Stomach (tissue), 9 donors: Measurements from ENCODE around the gene AKR1B15. TPM values are rescaled to one million over a fixed set of nuclear protein-coding genes. Genes with fewer than 3 reads are reported as not detected.

Source experiments
- DNase-seq, 2 donors: peaks; one replicate each; pipeline versions ENCODE4 v3.0.0 to v3.0.0-alpha.2; 2013 to 2019
- H3K27ac ChIP-seq, 5 donors: fragments of 200-600 bp in 4 of 5; sonication (generic) in 4 of 5; one replicate each; pipeline ENCODE4 v1.5.1; 2013 to 2019; ENCODE audit warnings: mild to moderate bottlenecking in 1 of 5, moderate library complexity in 1 of 5
- H3K27me3 ChIP-seq, 3 donors: fragments of 200-600 bp; sonication (generic); one replicate each; pipeline ENCODE4 v1.5.1; 2017 to 2019; ENCODE audit warnings: mixed run types in 1 of 3
- H3K36me3 ChIP-seq, 4 donors: fragments of 200-600 bp; sonication (generic); 1 replicate in 3 of 4; 2 replicates in 1 of 4; pipeline ENCODE4 v1.5.1; 2016 to 2019
- H3K4me1 ChIP-seq, 4 donors: fragments of 200-600 bp; sonication (generic); one replicate each; pipeline ENCODE4 v1.5.1; 2016 to 2019
- H3K4me3 ChIP-seq, 4 donors: fragments of 200-600 bp; sonication (generic) in 3 of 4; one replicate each; pipeline ENCODE4 v1.5.1; 2016 to 2019; ENCODE audit warnings: mild to moderate bottlenecking in 1 of 4
- H3K9me3 ChIP-seq, 4 donors: fragments of 200-600 bp; sonication (generic); one replicate each; pipeline ENCODE4 v1.5.1; 2016 to 2019
- EP300 ChIP-seq: sonication (generic); formaldehyde crosslinking; IDR thresholded peaks from one replicate; pipeline ENCODE4 v1.6.1; 2017; ENCODE audit warnings: antibody characterized with exemption
- POLR2A ChIP-seq, 4 donors: fragments of 450-650 bp; IDR thresholded peaks; one replicate each; pipeline ENCODE4 v1.6.1; 2016; ENCODE audit warnings: antibody characterized with exemption in 4 of 4, control low read depth in 2 of 4, mild to moderate bottlenecking in 1 of 4, moderate library complexity in 1 of 4
- POLR2AphosphoS5 ChIP-seq, 3 donors: sonication (generic); formaldehyde crosslinking; IDR thresholded peaks; one replicate each; pipeline ENCODE4 v1.6.1; 2016; ENCODE audit warnings: antibody characterized with exemption in 3 of 3
- WGBS, 5 donors: extraction: QIAGEN DNeasy Blood & Tissue Kit in 3 of 5; methylation state at CpG; one replicate each; pipeline versions ENCODE4 v1.1.5 to v1.1.7; 2013 to 2018; 5-methylcytosine and 5-hydroxymethylcytosine counted together
- intact Hi-C: fragments of 100-400 bp; cut with DNase I; formaldehyde crosslinking; loops from one replicate; pipeline ENCODE4 v1.15.1; 2023; ENCODE audit warnings: low total_unique reads
- polyA plus RNA-seq, 3 donors: library from polyadenylated mRNA; stranded (reverse); fragments of 200-250 nt; gene quantifications; one replicate each; pipeline ENCODE4 v1.2.3, GENCODE V29; 2013
- total RNA-seq, 5 donors: library from RNA; depleted of rRNA; stranded (reverse); fragments of >200 nt; gene quantifications; one replicate each; pipeline versions ENCODE4 v1.1.0 to v1.2.3, GENCODE V29; 2014 to 2016
- TF ChIP-seq, protein P1 (sequence below), 7 experiments: fragments of 450-650 bp in 4 of 7; fragments of 200-600 bp in 3 of 7; sonication (generic) in 3 of 7; IDR thresholded peaks; one replicate each; pipeline ENCODE4 v1.5.1; 2016 to 2019; ENCODE audit warnings: antibody characterized with exemption in 7 of 7, control low read depth in 2 of 7, mild to moderate bottlenecking in 1 of 7
- donor health status: healthy with polysubstance abuse.
- donor health status: Bipolar disorder and iron deficiency.
- donor health status: healthy.

Gene AKR1B15
- total and polyA plus RNA-seq, 8 donors, result 0.08 to 1.8 (median 0.72) TPM; not detected in 5

DNA sequence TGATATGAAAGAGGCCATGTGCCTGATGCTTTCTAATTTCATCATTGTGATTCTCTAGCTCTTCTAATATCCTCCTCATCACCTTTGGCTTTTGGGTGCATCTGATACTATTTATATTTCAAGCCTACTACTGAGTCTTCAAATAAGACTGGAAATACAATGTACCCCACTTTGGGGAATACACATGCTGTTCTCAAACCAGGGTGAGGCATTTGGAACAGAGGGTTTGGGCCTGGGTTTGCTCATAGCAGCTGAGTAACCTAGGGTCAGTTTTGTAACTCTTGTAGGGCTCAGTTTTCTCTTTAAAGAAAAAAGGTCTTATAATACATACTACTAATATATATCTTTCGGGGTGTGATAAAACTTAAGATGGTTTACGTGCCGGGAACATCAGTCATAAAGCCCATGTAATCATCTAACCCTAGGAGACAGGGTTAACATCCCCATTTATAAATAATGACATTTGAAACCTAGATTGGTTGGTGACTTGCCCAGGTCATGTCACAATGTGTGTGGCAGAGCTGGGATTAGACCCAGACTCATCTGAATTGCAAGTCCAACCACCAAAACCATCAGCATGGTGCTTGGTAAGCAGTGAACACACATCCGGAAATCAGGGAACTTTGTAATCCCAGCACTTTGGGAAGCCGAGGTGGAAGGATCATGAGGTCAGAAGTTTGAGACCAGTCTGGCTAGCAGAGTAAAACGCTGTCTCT lies 23.0 kb downstream of the AKR1B15 start:
- no peak for DNase-seq
- H3K27ac ChIP-seq, result no peak overlapping the region
- no peak overlapping the region for H3K4me3 ChIP-seq
- 85 to 91% (median 86%) methylated on average over 6 of the region's 6 CpGs for WGBS, 5 donors
- H3K36me3 ChIP-seq, result no peaks in the 10 kb centered on the region
- TF ChIP-seq EP300, result no peak
- no peak for TF ChIP-seq POLR2A (IDR thresholded peaks at IDR 0.05)
- TF ChIP-seq, protein P1, sequence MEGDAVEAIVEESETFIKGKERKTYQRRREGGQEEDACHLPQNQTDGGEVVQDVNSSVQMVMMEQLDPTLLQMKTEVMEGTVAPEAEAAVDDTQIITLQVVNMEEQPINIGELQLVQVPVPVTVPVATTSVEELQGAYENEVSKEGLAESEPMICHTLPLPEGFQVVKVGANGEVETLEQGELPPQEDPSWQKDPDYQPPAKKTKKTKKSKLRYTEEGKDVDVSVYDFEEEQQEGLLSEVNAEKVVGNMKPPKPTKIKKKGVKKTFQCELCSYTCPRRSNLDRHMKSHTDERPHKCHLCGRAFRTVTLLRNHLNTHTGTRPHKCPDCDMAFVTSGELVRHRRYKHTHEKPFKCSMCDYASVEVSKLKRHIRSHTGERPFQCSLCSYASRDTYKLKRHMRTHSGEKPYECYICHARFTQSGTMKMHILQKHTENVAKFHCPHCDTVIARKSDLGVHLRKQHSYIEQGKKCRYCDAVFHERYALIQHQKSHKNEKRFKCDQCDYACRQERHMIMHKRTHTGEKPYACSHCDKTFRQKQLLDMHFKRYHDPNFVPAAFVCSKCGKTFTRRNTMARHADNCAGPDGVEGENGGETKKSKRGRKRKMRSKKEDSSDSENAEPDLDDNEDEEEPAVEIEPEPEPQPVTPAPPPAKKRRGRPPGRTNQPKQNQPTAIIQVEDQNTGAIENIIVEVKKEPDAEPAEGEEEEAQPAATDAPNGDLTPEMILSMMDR (IDR thresholded peaks at IDR 0.05), result no peak
- TF ChIP-seq POLR2AphosphoS5 (IDR thresholded peaks at IDR 0.05), result no peak
- intact Hi-C loops, result no loop called here
- H3K4me1 ChIP-seq, result no peaks in the 10 kb centered on the region
- H3K9me3 ChIP-seq, result peaks cover 0 to 12% (median 8%) of the 10 kb centered on the region in 4 donors
- no peaks in the 10 kb centered on the region for H3K27me3 ChIP-seq

DNA sequence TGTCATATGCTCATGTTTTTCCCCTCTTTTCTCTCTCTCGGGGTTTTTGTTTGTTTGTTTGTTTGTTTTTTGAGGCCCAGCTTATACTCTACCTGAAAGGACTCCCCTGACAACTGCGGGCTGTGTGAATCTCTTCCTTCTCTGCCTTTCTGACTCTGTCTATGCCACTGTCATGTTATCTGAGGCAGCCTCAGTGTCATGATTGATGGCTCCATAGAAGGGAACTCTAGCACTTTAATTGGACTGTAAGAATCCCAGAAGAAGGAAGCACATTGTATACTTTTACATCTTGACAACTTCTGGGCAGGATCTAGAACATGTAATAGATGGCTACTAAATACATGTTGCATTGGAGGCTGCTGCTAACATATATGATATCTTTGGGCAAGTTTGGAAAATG lies 25.4 kb downstream of the AKR1B15 start:
- no peak for DNase-seq
- WGBS, 5 donors, result 45 to 76% (median 50%) methylated on average over 2 of the region's 2 CpGs
- no peaks in the 10 kb centered on the region for H3K4me1 ChIP-seq
- H3K27ac ChIP-seq, result no peak overlapping the region
- intact Hi-C loops, result no loop called here
- no peaks in the 10 kb centered on the region for H3K27me3 ChIP-seq
- TF ChIP-seq, protein P1 (IDR thresholded peaks at IDR 0.05), result no peak
- no peak for TF ChIP-seq POLR2A (IDR thresholded peaks at IDR 0.05)
- no peak for TF ChIP-seq EP300
- TF ChIP-seq POLR2AphosphoS5 (IDR thresholded peaks at IDR 0.05), result no peak
- H3K9me3 ChIP-seq, result peaks cover 0 to 12% (median 8%) of the 10 kb centered on the region in 4 donors
- no peaks in the 10 kb centered on the region for H3K36me3 ChIP-seq
- no peak overlapping the region for H3K4me3 ChIP-seq

DNA sequence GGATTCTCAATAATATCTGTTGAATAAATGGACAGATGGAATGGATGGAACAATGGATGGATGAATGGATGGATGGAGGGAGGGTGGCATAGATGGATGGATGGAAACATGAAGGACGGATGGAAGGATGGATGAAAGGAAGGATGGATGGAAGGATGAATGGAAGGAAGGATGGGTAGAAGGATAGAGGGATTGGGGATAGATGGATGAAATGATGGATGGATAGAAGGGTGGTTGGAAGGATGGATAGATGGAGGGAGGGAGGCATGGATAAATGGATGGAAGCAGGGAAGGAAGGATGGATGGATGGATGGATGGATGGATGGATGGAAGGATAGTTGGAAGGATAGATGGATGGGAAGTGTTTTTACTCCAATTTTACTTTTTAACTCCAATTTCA lies 35.4 kb downstream of the AKR1B15 start:
- TF ChIP-seq, protein P1 (IDR thresholded peaks at IDR 0.05), result no peak
- no peak for DNase-seq
- H3K4me3 ChIP-seq, result no peak overlapping the region
- WGBS, 5 donors, result 41 to 80% (median 66%) methylated on average over 1 of the region's 1 CpG; no CpG with 5 or more reads in 1 of the 5 donors
- intact Hi-C loops, result no loop called here
- H3K4me1 ChIP-seq, result no peaks in the 10 kb centered on the region
- H3K9me3 ChIP-seq, result no peaks in the 10 kb centered on the region
- no peak overlapping the region for H3K27ac ChIP-seq
- no peaks in the 10 kb centered on the region for H3K36me3 ChIP-seq
- peaks cover 0 to 6% (median 0%) of the 10 kb centered on the region in 3 donors for H3K27me3 ChIP-seq

DNA sequence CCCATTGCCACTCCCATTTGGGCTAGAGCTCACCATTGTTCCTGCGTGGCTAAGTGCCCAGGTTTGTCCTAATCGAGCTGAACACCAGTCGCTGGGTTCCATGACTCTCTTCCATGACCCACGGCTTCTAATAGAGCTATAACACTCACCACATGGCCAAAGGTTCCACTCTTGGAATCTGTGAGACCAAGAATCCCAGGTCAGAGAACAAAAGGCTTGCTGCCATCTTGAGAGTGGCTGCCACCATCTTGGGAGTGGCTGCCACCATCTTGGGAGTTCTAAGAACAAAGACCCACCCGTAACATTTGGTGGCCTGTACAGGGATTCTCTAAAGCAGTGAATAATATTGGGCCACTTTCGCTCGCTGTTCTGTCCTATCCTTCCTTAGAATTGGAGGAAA lies 37.0 kb downstream of the AKR1B15 start:
- Histone ChIP-seq H3K4me1 (no peaks in the 10 kb centered on the region), H3K27me3 (no peaks in the 10 kb centered on the region), H3K4me3 (no peak overlapping the region), H3K9me3 (no peaks in the 10 kb centered on the region), H3K27ac (no peak overlapping the region), H3K36me3 (no peaks in the 10 kb centered on the region)
- 89 to 93% (median 92%) methylated on average over 7 of the region's 7 CpGs for WGBS, 5 donors
- TF ChIP-seq POLR2AphosphoS5 (IDR thresholded peaks at IDR 0.05) (no peak), POLR2A (IDR thresholded peaks at IDR 0.05) (no peak), EP300 (no peak)
- TF ChIP-seq, protein P1 (IDR thresholded peaks at IDR 0.05), result no peak
- no peak for DNase-seq
- intact Hi-C loops, result no loop called here
